ENCODE data around the gene SEPTIN10. TPM values are rescaled to one million over a fixed set of nuclear protein-coding genes. Genes with fewer than 3 reads are reported as not detected.
A peak's percentile ranks its signal among the peaks of the same experiment; 100 is the strongest.

SEPTIN10 gene
- total RNA-seq, result 107 TPM

DNA sequence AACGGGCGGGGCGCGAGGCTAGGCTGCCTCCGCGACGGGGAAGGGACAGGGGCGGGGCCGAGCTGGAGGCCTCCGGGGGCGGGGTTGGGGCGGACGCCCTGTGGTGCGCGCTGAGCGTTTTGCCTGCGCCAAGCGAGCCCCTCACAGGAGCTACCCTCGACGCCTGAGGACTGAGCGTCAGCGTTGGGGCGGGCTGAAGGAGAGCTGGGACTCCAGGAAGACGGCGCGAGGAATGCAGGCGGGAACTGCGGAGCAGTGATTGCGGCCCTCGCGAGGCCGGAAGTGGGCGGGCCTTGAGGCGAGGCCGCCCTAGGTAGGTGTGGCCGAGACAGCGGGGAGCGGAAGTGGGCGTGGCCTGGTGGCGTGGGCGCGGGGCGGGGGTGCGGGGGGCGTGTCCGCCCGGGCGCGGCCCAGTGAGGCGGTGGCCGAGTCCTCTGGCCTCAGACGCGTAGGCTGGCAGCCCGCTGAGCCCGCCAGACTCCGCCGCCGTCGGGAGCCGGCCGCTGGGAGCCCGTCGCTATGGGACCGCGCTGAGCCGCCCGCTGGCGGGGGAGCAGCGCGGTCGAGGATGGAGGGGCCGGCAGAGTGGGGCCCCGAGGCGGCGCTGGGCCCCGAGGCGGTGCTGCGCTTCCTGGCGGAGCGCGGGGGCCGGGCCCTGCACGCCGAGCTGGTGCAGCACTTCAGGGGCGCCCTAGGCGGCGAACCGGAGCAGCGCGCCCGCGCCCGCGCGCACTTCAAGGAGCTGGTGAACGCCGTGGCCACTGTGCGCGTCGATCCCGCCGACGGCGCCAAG is at the start of gene SEPTIN10, which contains the start of gene SOWAHC:
SEPTIN10 (minus strand) TSS at position 45 of the 793 bp plus-strand sequence. CDS start 139 bp downstream, outside the sequence.
SOWAHC (plus strand) TSS at position 443 of the 793 bp plus-strand sequence; CDS start at position 569, 126 bp downstream.
- no peaks in the 10 kb centered on the region for H3K36me3 ChIP-seq
- peak within 1 kb of the TSS; percentile 59 to 69 for H3K4me3 ChIP-seq
- peak in 1 of 2 donors; percentile 98 for DNase-seq (ENCODE audit: extremely low spot score in 2 of 2)
- no peaks in the 10 kb centered on the region for H3K9me3 ChIP-seq
- peak in 1 of 2 donors; percentile 85 for TF ChIP-seq POLR2A (IDR thresholded peaks at IDR 0.05)
- TF ChIP-seq, protein P1, sequence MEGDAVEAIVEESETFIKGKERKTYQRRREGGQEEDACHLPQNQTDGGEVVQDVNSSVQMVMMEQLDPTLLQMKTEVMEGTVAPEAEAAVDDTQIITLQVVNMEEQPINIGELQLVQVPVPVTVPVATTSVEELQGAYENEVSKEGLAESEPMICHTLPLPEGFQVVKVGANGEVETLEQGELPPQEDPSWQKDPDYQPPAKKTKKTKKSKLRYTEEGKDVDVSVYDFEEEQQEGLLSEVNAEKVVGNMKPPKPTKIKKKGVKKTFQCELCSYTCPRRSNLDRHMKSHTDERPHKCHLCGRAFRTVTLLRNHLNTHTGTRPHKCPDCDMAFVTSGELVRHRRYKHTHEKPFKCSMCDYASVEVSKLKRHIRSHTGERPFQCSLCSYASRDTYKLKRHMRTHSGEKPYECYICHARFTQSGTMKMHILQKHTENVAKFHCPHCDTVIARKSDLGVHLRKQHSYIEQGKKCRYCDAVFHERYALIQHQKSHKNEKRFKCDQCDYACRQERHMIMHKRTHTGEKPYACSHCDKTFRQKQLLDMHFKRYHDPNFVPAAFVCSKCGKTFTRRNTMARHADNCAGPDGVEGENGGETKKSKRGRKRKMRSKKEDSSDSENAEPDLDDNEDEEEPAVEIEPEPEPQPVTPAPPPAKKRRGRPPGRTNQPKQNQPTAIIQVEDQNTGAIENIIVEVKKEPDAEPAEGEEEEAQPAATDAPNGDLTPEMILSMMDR (IDR thresholded peaks at IDR 0.05), result no peak
- peak; percentile 86 to 88 for TF ChIP-seq POLR2AphosphoS5 (IDR thresholded peaks at IDR 0.05; ENCODE audit: insufficient read depth in 1 of 2, low read depth in 1 of 2)
- H3K4me1 ChIP-seq, result peaks cover 63% of the 10 kb centered on the region
- intact Hi-C loops (cut with DNase I), result no loop called here
- peak within 1 kb of the TSS; percentile 97 for H3K27ac ChIP-seq
- no peaks in the 10 kb centered on the region for H3K27me3 ChIP-seq

DNA sequence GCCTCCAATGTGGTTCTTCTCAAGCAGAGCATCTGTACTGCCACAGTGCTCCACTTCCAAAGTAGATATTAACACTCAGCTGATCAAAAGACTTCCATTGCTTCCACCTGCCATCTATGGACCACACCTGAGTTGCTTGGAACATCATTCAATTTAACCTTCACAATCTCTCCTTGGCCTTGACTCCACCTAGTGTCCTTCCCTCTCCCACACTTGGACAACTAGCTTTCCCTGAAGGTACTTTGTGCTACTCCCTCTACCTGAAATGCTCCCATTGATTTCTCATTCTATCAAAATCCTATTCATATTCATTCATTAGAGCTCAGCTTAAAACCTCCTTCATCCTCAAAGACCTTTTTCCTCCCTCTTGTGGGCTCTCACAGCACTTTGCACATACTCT is 49.1 kb upstream of the SEPTIN10 start:
- DNase-seq (ENCODE audit: extremely low spot score in 2 of 2), result no peak
- TF ChIP-seq POLR2A (IDR thresholded peaks at IDR 0.05) (no peak), POLR2AphosphoS5 (IDR thresholded peaks at IDR 0.05; ENCODE audit: insufficient read depth in 1 of 2, low read depth in 1 of 2) (no peak)
- TF ChIP-seq, protein P1 (IDR thresholded peaks at IDR 0.05), result no peak
- Histone ChIP-seq H3K4me1 (peaks cover 19% of the 10 kb centered on the region), H3K27me3 (no peaks in the 10 kb centered on the region), H3K9me3 (no peaks in the 10 kb centered on the region), H3K27ac (no peak overlapping the region), H3K4me3 (no peak overlapping the region), H3K36me3 (no peaks in the 10 kb centered on the region)
- intact Hi-C loops (cut with DNase I), result no loop called here

DNA sequence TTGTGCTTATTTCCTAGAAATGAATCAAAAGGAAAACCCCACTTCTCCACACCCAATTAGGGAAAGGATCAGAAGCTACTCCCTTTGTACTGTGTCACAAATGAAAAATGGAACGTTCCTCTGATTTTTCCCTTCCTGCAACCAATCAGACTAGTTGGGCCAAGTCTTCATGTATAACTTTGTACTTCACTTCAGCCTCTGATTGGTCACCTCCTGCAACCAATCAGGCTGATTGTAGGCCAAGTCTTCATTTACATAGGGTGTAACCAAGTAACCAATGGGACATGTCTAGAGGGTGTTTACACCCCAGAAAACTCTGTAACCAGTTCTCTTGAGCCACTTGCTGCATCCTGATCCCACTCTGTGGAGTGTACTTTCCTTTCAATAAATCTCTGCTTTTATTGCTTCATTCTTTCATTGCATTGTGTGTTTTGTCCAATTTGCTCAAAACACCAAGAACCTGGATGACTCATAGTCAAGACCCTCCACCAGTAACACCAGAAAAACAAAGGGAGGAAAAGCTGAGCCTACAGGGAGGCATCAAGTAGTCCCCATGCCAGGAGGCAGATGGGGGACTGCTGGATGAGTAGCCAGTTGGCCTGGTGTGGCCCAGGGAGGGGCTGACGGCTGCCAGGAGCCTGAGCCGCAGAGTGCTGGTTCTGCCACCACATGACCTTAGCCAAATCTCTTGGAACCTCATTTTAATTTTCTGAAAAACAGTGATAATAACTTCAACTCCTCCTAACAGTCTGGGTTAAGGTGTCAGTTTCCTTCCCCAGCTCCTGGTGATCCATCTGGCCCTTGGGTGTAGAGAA is 46.5 kb upstream of the SEPTIN10 start:
- intact Hi-C loops (cut with DNase I), result no loop called here
- no peak overlapping the region for H3K27ac ChIP-seq
- TF ChIP-seq POLR2A (IDR thresholded peaks at IDR 0.05) (no peak), POLR2AphosphoS5 (IDR thresholded peaks at IDR 0.05; ENCODE audit: insufficient read depth in 1 of 2, low read depth in 1 of 2) (no peak)
- TF ChIP-seq, protein P1 (IDR thresholded peaks at IDR 0.05), result no peak
- DNase-seq (ENCODE audit: extremely low spot score in 2 of 2), result no peak
- H3K4me1 ChIP-seq, result peaks cover 19% of the 10 kb centered on the region
- no peak overlapping the region for H3K4me3 ChIP-seq
- no peaks in the 10 kb centered on the region for H3K27me3 ChIP-seq
- H3K36me3 ChIP-seq, result no peaks in the 10 kb centered on the region
- H3K9me3 ChIP-seq, result no peaks in the 10 kb centered on the region

DNA sequence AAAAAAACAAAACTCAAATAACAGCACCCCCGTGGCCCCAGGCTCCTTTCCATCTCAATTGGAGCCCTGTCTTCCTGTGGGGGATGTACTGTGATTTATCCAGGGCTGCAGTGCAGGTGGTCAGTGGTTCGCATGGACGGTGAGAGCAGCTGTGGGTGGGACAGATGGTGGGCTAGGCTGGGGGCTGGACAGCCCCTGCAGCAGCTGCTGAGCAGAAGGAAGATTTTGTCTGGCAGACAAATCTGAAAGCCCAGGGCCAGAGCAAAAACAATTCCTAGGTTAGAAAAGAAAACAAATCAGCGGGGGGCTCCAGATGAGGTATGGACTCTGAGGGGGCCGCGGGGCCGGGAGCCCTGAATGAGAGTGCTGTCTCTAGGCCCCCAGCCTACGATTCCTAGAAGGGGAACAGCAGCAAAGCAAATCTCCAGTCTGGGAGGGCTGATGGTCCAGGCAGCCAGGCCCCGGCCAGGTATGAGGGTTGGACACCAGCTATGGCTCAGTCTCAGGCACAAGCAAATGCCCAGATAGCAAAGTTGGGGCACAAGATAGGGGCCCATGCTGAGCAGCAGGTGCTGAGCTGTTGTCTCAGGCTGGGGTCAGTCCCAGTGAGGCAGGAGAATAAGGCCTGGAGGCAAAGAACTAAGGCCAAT is 45.8 kb upstream of the SEPTIN10 start:
- intact Hi-C loops (cut with DNase I), result no loop called here
- no peaks in the 10 kb centered on the region for H3K27me3 ChIP-seq
- peaks cover 19% of the 10 kb centered on the region for H3K4me1 ChIP-seq
- H3K9me3 ChIP-seq, result no peaks in the 10 kb centered on the region
- no peak overlapping the region for H3K27ac ChIP-seq
- TF ChIP-seq POLR2AphosphoS5 (IDR thresholded peaks at IDR 0.05; ENCODE audit: insufficient read depth in 1 of 2, low read depth in 1 of 2) (no peak), POLR2A (IDR thresholded peaks at IDR 0.05) (no peak)
- TF ChIP-seq, protein P1 (IDR thresholded peaks at IDR 0.05), result no peak
- H3K36me3 ChIP-seq, result no peaks in the 10 kb centered on the region
- H3K4me3 ChIP-seq, result no peak overlapping the region
- no peak for DNase-seq (ENCODE audit: extremely low spot score in 2 of 2)

Data from vagina (tissue), 2 donors.